ENCODE data around the gene AP4E1.
"Not testable (repeated sequence)": the region's sequence is repeated elsewhere in the genome, so short reads cannot be mapped to it uniquely, and the experiment has no call there.

Gene AP4E1

DNA sequence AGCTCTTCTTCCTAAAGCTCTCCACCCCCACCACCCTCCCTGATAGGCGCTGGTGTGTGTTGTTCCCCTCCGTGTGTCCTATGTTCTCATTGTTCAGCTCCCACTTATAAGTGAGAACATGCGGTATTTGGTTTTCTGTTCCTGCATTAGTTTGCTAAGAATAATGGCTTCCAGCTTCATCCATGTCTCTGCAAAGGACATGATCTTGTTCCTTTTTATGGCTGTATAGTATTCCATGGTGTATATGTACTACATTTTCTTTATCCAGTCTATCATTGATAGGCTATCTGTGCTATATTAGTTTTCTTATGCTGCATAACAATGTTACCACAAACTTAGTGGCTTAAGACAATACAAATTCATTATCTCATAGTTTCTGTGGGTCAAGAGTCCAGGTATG is 42.3 kb downstream of the AP4E1 start:
- not testable (repeated sequence) for DNase-seq

DNA sequence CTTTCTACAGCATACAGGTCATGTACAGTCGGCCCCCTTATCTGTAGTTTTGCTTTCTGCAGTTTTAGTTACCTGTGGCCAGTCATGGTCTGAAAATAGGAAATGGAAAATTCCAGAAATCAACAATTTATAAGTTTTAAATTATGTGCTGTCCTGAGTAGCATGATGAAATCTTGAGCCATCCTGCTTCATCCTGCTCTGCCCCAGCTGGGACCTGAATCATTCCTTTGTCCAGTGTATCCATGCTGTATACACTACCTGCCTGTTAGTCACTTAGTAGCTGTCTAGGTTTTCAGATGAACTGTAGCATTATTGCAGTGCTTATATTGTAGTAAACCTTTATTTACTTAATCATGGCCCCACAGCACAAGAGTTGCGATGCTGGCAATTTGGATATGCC is 44.8 kb downstream of the AP4E1 start:
- peak; percentile 70 for DNase-seq

DNA sequence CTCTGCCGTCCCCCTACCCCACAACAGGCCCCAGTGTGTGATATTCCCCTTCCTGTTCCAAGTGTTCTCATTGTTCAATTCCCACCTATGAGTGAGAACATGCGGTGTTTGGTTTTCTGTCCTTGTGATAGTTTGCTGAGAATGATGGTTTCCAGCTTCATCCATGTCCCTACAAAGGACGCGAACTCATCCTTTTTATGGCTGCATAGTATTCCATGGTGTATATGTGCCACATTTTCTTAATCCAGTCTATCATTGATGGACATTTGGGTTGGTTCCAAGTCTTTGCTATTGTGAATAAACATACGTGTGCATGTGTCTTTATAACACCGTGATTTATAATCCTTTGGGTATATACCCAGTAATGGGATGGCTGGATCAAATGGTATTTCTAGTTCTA is 46.4 kb downstream of the AP4E1 start:
- not testable (repeated sequence) for DNase-seq

DNA sequence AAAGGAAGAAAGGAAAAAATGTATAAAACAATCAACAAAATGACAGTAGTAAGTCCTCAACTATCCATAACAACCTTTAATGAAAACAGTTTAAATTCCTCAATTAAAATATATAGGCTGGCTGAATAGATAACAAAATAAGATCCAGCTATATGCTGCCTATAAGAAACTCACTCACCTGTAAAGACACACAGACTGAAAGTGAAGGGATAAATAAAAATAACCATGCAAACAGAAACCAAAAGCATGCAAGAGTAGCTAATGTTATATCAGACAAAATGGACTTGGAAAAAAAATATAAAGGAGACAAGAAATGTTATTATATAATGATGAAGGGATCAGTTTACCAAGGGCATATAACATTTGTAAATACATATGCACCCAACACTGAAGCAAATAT is 51.2 kb downstream of the AP4E1 start:
- no peak for DNase-seq

DNA sequence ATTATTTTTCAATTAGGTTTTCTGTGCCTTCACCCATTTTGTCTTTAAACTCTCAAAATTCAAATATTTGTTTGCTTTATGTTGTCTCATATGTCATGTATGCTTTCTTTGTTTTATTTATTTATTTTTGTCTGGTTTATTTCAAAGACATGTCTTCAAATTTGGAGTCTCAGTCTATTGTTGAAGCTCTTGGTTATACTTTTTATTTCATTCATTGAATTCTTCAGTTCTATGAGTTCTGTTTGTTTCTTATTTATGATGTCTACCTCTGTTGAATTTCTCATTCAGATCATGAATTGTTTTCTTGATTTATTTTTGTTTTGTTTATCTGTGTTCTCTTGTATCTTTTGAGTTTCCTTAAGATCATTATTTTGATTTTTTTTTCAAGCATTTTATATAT is 55.6 kb downstream of the AP4E1 start:
- DNase-seq = no peak

DNA sequence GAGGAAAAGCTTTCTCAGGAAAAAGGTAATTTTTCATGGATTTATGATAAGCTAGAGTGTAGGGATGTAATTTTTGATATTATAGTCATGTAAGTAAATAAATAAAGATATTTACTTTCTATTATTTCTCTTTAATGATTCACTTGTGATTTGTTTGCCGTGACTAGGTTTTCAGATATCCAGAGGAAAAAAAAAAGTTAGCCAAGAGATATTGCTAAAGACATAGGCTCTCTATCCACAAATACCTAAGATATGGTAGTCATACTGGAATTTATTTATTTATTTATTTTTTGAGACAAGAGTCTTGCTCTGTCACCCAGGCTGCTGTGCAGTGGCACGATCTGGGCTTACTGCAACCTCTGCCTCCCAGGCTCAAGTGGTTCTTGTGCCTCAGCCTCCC is 59.9 kb downstream of the AP4E1 start:
- no peak for DNase-seq

DNA sequence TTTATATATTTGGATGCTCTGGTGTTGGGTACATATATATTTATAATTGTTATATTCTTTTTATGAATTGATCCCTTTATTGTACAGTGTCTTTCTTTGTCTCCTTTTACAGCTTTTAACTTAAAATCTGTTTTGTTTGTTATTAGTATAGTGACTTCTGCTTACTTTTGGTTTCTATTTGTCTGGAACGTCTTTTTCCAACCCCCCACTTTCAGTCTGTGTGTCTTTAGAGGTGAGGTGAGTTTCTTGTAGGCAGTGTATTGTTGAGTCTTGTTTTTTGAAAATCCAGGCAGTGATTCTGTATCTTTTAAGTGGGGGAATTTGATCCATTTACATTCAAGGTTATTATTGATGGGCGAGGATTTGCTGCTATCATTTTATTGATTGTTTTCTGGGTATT is 62.0 kb downstream of the AP4E1 start:
- DNase-seq = no peak

DNA sequence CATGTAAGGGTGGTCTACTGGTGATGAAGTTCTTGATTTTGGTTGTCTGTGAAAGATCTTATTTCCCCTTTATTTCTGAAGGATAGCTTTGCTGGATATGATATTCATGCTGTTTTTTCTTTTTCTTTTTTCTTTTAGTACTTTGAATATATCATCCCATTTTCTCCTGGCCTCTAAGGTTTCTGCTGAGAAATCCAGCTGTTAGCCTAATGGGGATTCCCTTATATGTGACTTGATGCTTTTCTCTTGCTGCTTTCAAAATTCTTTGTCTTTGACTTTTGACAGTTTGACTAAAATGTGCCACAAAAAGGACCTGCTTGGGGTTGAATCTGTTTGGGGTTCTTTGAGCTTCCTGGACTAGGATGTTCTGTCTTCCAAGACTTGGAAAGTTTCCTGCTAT is 62.6 kb downstream of the AP4E1 start:
- DNase-seq = no peak

DNA sequence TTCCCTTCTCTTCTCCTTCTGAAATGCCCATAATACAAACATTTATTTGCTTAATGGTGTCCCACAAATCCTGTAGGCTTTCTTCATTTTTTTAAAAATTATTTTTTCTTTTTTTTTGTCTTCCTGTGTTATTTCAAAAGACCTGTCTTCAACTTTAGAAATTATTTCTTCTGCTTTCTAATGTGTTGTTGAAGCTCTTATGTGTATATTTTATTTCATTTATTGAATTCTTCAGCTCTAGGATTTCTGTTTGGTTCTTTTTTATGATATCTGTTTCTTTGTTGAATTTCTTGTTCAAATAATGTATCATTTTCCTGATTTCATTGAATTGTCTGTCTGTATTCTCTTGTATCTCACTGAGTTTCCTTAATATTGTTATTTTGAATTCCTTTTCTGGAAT is 63.1 kb downstream of the AP4E1 start:
- no peak for DNase-seq

DNA sequence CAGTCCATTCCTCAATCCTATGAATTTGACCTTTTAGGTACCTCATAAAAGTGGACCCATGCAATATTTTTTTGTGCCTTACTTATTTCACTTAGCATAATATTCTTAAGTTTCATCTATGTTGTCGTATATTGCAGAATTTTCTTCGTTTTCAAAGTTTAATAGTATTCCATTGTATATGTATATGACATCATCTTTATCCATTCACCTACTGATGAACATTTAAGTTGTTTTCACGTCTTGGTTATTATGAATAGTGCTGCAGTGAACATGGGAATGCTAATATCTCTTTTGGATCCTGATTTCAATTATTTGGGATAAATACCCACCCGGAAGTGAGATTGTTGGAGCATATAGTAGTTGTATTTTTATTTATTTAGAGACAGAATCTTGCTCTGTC is 65.1 kb downstream of the AP4E1 start:
- DNase-seq = no peak

DNA sequence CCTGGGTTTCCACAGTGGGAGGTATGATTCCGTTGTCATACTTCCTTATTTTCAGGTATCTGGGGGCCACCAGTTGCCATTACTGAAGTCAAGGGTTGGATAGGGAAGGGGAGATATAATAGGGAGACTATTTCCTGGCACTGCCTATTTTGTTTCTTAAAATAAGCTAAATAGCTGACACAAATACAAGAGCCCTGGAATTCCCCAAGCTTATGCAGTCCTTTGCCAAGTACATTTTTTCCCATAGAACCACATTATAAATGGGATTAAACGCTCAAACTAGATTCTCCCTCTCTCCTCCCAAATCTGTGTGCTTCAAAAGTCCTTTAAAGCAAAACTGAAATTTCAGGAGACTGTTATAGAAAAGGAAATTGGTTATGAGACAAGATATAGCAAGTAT is 68.7 kb downstream of the AP4E1 start:
- DNase-seq = peak; percentile 5

DNA sequence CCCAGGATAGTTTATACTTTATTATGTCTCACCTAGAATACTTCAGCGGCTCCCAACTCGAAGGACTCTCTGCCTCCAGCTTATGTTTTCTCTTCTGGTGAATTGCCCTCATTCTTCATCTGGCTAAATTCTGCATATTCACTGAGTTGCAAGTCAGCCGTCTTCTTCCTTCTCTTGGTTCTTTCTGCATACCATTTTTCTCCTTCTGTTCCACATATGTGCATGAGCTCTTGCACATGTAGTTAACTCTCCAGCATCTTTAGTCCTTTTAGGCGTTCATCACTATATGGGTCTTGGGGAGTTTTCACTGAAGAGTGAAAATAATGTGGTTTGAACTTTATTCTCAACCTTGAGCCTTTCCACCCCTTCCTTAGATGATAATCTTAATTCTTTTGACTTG is 70.1 kb downstream of the AP4E1 start:
- DNase-seq = peak; percentile 2

DNA sequence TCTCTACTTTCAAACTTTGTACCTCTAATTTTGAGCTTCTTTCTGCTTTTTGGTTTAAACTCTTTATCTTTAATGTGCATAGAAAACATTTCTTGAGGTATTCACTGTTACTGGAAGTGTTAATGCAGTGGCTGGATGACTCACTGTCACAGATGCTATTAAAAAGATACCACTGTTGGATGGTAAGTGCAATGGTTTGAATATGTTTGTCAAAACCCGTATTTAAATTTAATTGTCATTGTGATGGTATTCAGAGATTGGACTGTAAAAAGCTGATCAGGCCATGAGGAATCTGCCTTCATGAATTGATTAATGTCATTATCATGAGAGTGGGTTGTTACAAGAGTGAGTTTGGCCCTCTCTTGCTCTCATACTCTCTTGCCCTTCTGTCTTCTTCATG is 70.6 kb downstream of the AP4E1 start:
- DNase-seq = peak; percentile 48

DNA sequence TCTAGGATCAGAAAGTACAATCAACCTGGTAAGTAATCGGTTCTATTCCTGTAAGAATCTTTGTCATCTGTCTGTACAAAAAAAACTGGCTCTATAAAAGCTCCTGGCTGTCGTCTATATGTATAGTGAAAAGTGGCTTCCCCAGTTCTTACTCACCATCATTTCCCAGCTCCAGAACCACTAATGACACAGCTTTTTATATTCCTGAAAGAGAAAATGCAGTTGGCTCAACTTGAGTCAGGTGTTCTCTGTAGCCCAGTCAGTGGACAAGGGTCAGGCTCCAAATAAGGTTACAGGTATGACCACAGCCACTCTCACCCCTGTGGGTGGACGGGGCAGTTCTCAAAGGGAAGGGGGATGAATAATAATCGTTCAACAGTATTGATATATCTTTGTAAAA is 85.1 kb downstream of the AP4E1 start:
- DNase-seq = peak; percentile 8

DNA sequence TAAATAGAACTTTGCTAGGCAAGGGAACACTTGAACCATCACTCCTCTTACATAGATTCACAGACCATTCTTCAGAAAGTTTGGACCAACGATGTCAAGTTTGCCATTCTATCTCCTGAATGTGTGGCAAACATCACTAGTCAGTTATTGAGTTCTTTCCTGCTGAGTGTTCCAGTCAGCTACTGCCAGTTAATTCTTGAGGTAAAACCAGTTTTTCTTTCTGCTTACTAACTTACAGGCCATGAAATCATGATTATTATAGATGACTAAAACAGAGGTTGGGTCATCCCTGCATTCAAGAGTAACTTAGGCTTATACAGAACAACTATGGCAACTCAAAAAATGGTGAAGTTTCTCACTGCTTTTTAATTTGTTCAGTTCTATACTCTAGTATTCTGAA is 88.2 kb downstream of the AP4E1 start:
- DNase-seq = peak; percentile 61

DNA sequence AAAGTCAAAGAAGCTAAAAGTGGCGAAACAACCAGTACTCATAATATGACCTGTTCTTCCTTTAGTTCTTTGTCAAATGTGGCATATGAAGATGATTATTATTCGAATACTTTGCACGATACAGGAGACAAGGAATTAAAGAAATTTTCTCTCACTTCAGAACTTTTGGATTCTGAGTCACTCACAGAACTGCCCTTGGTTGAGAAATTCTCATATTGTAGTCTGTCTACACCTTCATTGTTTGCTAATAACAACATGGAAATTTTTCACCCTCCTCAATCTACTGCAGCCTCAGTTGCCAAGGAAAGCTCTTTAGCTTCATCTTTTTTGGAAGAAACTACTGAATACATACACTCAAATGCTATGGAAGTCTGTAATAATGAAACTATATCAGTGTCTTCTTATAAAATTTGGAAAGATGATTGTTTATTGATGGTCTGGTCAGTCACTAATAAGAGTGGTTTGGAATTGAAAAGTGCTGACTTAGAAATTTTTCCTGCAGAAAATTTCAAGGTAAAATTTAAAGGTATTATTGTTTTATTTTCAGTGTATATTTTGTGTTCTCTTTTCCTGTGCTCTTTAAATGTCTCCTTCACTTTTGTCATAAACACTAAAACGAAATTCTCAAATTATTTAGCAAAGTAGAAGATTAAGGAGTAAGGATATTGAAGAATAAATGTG is 89.0 kb downstream of the AP4E1 start:
- no peak for DNase-seq

DNA sequence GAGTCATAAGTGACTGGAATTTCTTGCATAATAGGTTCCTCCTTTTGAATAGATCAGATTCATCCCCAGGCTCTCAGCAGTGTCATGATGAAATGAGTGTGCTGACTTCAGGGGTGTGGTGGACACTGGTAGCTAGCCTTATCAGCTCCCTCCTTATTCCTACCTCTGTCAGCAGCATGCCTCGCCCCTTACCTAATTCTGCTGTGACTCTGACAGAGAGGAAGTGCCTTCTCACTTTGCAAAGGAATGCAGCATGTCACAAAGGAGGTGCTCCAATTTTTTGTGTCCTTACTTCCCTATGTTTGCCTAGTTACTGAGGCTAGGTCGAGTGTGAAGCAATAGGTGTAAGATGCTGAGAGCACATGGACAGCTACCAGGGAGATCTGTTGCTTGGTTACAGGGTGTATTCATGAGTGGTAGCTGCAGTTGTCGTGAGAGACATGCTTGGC is 95.6 kb downstream of the AP4E1 start:
- peak; percentile 8 for DNase-seq

DNA sequence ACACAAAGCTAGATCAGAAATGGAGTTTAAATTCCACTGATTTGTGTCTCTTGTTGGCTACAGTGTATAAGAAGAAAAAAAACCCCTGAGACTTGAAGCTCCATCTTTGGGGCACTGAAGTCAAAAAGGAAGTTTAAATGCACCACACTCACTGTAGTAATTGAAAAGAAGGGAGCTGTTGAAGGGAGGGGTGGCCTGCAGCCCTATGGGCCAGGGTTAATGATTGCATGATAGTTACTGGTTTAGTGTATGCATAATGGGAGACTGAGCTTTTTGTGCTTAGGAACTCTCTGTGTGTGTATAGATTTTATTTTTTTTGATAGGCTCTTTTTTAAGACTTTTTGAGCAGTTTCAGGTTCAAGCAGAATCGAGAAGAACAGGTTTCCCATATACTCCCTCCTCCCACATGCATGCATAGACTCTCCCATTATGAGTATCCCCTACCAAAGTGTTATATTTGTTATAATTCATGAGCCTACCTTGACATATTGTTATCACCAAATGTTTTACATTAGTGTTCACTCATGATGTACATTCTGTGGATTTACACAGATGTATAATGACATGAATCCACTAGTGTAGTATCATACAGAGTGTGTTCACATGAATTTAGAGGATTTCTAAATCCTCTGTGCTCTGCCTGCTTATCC is 98.0 kb downstream of the AP4E1 start:
- no peak for DNase-seq

DNA sequence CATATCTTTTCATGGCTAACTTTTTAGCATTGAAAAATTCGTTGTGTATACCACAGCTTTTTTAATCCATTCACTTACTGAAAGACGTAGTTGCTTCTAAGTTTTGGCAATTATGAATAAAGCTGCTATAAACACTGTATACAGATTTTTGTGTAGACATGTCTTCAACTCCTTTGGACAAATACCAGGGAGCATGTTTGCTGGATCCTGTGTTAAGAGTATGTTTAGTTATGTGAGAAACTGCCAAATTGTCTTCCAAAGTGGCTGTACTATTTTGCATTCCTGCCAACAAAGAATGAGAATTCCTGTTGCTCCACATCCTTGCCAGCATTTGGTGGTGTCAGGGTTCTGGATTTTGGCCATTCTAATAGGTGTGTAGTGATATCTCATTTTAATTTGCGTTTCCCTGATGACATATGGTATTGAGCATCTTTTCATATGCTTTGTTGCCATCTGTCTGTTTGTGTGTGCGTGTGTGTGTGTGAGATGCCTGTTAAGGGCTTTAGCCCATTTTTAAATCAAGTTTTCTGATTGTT is 98.7 kb downstream of the AP4E1 start:
- no peak for DNase-seq

DNA sequence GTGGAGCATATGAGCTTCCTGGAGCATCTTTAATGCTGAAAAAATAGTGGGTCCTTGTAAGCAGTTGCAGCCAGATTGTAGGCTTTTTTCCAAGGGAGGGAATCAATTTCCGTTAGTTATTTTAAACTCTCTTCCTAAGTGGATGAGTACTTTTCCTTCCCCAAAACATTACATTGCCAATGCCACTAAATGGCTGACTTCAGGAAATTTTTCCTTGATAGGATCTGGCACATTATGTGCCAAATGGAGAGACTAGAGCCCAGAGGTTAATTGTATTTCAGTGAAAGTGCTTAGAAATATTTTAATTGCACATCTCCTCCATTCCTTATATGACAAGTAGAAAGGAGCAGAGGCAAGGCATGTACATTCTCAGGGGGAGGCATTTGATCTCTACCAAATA is 102.7 kb downstream of the AP4E1 start:
- DNase-seq = no peak

DNA sequence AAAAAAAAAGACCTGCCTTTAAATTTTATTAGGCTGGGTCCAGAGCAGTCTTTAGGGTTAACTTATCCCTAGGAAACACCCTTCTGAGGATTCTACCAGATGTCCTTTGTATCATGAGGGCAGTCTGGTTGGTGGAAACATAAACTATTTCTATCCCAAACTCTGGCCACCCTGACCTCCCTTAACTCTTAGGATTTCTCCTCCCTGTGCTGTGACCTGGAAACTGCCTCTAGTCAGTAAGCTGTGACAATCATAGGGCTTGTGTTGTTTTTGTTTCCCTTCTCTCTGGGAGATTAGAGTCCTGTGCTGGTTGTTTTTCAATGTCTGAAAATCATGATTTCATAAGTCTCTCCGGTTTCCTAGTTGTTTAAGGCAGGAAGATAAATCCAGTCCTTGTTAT is 108.1 kb downstream of the AP4E1 start:
- DNase-seq = no peak

DNA sequence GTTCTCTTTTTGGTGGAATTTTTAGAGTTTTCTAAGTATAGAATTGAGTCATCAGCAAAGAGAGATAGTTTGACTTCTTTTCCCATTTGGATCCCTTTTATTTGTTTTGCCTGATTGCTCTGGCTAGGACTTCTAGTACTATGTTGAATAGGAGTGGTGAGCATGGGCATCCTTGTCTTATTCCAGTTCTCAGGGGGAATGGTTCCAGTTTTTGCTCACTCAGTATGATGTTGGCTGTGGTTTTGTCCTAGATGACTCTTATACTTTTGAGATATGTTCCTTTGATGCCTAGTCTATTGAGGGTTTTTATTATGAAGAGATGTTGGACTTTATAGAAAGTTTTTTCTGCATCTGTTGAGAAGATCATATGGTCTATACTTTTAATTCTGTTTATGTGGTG is 113.7 kb downstream of the AP4E1 start:
- no peak for DNase-seq

DNA sequence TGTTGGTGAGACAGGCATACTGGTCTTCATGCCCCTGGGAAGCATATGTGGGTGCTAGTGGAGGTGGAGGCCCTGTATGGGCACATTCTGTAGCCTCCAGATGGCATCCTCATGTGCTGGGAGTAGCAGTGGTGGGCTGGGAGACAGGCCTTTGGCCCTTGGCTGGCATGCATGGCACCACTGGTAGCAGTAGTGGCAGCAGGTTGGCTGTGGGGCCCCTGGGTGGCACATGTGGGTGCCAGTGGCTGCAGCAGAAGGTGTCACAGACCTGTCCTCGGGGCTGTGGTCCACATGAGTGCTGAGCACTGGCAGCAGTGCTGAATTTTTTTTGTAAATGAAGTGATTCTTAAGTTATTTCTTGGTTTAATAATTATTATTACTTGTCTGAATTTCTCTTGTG is 115.0 kb downstream of the AP4E1 start:
- no peak for DNase-seq

DNA sequence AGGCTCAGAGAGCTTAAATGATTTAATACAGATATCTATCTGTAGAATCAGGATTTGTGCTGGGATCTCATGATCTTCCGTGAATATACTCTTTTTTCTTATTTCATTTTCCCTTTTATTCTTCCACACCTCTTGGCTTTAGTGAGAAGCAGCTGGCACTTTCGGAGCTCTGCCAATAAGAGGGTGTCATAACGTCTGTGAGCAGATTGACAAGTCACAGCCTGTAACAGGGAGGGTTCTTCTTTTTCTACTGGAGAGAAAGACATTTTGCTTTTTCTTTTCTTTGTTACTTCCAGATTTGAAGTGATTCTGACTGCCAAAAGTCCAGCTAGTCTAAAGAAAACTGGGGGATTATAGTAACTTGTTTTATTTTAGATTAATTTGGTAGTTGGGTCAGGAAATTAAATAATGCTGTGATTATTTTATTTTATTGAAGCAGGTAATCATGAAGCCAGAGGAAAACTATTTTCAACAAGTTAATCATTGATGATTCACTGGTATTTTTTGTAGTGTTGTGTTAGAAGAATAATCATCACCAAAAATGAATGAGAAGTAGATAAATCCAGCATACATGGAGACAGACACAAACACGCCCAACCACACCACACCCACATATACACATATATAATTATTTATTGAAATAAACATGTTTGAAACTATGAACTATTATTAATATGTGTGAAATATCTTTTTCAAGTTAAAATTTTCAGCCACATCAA is 116.4 kb downstream of the AP4E1 start:
- peak; percentile 14 for DNase-seq
